DMS153 treated with DMSO at 0.1 percent for 48 hours (cell line): ENCODE results near the gene CHAT.

Experiments used
- DNase-seq: peaks from one replicate; lab custom pipeline; 2025; ENCODE audit not compliant: unreplicated experiment; lab: John Stamatoyannopoulos, UW

Gene CHAT

GRCh38 chr10:49651039-49651835 is 37.4 kb downstream of the CHAT start:
- no peak for DNase-seq

- DNase-seq: no peak
These were observed 38.1 kb downstream of the CHAT start for GRCh38 chr10:49651917-49652316.

DNA sequence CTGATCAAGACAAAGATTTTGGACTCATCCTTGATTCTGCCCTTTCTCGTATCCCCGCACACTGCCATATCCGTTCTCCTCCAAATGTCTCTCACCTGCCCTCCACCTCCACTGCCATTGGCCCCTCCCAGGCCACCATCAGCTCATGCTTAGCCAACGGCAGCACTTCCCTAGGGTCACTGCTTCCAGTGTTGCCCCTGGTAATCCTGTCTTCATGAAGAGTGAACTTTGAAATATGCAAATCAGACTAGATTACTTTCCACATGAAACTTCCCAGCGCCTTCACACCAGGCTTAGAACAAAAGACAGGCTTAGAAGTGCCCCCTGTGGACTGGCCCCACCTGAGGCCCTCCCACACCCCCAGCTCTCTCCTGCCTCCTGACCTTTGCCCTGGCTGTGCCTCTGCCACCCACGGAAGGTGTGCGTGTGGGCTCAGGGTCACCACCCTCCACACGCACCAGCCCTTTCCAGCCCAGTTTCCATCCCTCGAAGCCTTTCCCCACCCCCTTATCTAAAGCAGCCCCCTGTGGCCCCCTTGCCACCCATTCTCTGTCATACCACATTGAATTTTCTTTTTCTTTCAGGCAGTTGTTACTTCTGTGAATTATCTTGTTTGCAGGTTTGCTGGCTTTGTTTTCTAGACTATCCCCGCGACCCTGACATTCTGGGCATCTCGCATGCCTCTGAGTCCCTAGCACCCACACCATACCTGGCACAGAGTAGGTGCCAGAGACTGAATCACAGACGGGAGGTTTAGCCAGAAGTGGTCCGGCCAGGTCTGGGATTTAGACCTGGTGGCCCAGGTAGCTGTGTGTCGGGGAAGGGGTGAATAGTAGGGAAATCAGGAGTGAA is 38.8 kb downstream of the CHAT start:
- no peak for DNase-seq

- DNase-seq: no peak
These were observed 39.6 kb downstream of the CHAT start for GRCh38 chr10:49653273-49653929.

DNA sequence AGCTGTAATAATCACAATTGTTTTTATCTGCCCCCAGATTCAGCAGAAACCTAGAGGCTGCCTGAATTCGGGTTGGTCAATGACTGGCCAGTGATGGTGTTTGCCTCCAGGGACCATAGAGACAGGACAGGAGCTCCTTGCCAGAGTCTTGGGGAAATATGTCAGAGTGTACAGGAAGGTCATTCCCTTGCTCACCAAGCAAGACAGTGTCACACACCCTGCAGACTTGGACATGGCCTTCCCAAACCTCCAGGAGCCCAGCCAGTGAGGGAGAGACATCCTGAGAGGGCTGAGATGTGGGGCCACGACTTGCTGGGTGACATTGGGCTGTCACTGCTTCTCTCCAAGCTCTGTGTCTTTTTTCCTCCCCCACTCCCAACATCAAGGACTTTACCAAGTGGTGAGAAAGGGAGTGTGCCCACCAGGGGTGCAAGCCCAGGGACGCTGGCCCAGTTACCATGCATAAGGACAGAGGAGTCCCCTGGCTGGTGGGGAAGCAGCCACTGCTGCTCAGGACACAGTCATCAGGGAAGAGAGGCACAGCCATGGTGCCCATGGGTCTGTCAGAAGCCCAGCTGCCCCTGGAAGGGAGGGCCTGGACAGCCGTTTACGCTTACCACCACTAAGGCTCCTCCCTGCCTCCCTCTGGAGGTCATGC is 40.3 kb downstream of the CHAT start:
- no peak for DNase-seq

DNA sequence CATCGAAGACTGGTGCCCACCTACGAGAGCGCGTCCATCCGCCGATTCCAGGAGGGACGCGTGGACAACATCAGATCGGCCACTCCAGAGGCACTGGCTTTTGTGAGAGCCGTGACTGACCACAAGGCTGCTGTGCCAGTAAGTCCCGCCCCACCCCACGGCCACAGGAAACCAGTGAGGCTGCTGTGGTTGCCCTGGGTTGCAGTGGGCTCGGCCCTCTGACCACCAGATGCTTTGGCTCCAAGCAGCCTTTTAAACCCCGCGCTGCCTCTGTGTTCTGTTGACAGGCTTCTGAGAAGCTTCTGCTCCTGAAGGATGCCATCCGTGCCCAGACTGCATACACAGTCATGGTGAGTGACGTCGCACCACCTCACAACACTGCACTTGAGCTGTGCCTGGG is 41.3 kb downstream of the CHAT start:
- no peak for DNase-seq

GRCh38 chr10:49656845-49657493 is 43.1 kb downstream of the CHAT start:
- DNase-seq: no peak

GRCh38 chr10:49657606-49658005 is 43.8 kb downstream of the CHAT start:
- no peak for DNase-seq

DNA sequence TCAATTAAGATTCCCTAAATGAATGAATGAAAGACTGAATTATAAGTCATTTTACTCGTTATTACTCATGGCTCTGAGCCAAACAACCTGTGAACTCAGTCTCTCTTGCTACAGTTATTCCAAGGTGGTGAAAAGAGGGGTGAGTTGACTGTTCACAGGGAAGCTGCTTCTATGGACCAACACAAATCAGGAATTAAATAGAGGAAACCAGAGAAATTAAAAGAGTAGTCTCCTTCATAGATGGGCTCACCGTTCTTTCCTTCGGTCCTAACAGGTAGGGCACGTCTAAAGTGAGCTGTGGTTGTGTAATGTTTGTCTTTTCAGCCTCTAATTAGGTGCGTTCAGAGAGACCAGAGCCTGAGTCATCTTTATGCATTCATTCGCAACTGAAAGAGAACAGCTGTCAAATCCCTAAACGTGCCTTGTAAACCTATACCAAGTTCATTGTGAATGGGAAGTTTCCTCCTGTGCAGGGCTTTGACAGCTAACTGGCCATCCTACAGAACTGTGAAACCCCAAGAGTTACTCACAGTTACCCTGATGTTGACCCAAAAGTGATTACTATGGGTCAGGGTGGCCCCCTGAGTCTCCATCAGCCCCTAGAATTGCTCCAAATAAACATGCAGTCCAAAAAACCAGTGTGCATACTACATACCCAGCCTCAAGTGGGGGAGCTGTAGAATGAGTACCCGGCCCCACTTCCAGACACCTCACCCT is 47.5 kb downstream of the CHAT start:
- no peak for DNase-seq

- DNase-seq: no peak
These were observed 48.5 kb downstream of the CHAT start for GRCh38 chr10:49662169-49662830.

- no peak for DNase-seq
These were observed 49.8 kb downstream of the CHAT start for GRCh38 chr10:49663596-49663995.

DNA sequence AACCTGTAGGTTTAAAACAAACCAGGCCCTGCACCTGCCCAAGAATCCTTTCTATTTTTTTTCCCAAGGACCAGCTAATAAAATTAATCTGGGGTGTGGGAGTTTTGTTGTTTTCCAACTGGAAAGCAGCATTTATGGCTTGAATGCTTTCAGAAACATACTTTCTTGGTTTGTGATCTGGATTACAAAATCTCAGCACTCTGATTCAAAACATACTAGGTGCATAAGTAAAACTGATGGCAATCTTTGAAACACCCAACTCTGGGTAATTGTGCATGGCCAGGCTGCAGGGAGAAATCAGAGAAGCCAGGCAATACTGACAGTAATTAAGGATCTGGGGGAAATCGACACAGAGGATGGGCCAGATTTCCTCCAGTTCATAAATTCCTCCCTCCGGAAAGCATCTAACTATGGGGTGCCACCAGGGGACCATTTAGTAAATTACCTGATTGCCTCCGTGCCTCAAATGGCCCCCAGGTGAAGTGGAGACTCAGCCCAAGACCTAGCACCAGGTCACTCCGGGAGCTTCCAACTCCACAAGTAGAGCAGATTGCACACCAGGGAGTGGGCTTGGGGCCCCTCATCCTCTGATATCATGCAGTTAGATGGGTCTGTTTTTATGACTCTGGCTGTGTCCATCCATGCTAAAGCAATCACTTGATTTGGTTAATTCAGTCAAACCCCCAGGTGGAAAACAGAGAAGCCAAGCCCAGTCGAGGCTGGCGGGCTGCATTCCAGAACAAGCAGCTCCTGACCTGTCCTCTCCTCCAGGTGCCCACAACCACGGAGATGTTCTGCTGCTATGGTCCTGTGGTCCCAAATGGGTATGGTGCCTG is 50.4 kb downstream of the CHAT start:
- no peak for DNase-seq

- no peak for DNase-seq
These were observed 51.1 kb downstream of the CHAT start for GRCh38 chr10:49664842-49665355.

GRCh38 chr10:49666054-49666615 is 52.3 kb downstream of the CHAT start:
- DNase-seq: no peak

GRCh38 chr10:49666685-49667084 is 52.8 kb downstream of the CHAT start:
- DNase-seq: no peak

GRCh38 chr10:49667991-49668390 is 54.2 kb downstream of the CHAT start:
- no peak for DNase-seq

DNA sequence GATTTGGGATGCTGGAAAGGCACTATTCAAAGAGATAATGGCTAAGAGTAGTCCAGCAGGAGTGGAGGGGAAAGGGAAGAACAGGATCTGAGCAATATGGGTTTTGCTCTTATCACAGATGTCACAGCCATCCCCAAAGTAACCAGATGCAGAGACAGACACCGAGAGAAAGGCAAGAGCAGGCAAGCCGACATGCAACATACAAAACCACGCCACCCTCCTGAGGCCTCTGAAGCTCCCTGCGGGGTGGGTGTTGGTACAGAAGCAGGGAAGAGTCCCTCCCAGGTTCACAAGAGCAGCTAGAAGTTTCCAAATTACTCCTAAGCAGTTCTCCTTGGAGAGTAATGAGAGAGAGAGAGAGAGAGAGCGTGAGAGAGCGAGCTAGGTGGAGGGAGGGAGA is 54.8 kb downstream of the CHAT start:
- no peak for DNase-seq

GRCh38 chr10:49678827-49679479 is 65.1 kb downstream of the CHAT start:
- DNase-seq: no peak
